GM12875 (cell line): ENCODE data around the gene DCAKD.

Source experiments
- H3K4me3 ChIP-seq: one replicate; pipeline ENCODE4 v1.5.1; 2011; ENCODE audit warnings: low read depth, low read length, control low read depth
- CTCF ChIP-seq: IDR thresholded peaks from 2 replicates; pipeline ENCODE4 v1.5.1; 2011; ENCODE audit warnings: low read depth, mild to moderate bottlenecking, control low read depth, inconsistent platforms, low read length, moderate library complexity, borderline replicate concordance; ENCODE audit not compliant: insufficient read depth

The DCAKD gene, protein sequence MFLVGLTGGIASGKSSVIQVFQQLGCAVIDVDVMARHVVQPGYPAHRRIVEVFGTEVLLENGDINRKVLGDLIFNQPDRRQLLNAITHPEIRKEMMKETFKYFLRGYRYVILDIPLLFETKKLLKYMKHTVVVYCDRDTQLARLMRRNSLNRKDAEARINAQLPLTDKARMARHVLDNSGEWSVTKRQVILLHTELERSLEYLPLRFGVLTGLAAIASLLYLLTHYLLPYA

DNA sequence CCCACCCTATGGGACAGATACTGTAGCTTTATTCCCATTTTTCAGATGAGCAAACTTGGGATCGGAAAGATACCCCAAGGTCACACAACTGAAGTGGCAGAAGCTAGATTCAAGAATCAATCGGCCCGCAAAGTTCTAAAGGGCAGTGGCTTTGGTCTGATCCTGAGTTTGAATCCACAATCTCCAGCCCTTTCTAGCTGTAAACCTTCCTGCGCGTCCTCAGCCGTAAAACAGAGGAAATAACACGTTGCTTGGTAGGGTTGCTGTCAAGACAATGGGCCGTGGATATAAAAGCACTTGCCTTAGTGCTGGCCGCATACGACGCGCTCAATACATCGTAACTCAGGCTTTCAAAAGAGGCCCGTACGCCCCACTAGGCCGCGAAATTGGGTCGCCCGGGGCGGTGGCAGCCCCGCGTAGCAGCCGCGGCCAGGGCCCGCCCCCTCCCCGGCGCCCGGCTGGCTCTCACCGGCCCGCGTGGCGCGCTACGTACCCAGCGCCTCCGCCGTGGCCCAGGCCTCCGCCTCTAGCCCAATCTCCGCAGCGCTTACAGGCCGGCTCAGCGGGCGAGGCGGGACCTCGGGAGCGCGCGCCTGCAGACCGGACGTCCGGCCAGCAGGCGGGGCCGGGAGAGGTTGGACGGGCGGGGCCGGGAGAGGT, at the start of gene DCAKD:
Gene DCAKD, minus strand, starts transcription at position 573 of the 660 bp plus-strand sequence. CDS start 16,747 bp downstream, outside the sequence.
- TF ChIP-seq CTCF = no peak
- H3K4me3 ChIP-seq = peak within 1 kb of the TSS; percentile 71

DNA sequence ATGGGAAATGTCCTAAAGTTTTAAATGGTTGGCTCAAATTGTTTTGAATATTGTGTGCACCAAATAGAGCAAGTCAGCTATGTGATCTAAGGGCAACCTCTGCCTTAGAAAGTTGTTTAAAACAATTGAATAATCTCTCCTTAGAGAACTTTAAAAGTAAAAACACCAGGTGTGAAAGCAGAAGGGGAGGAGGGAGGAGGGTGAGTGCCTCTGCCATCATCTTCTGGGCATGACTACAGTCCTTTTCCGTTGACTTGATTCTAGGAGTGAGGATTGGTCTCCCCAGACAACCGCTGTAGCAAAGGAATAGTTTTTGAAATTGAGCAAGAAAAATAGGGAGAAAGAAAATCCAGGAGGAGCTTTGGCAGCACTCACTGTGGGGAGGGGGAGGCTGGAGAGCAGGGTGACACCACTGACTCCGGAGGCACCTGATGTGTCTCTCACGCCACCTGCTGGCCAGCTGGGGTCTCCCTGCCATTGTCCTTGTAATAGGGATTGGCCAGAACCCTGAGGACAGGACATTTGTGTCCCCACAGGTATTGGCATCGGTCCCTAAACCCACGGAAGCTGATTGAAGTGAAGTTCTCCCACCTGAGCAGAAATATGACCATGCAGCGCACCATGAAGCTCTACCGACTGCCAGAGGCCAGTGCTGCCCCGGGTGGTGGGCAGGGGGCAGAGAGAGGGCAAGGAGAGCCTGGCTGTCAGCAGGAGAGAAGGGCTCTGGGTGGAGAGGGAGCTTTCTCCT, 47.6 kb upstream of the DCAKD start:
- no peak overlapping the region for H3K4me3 ChIP-seq
- peak; percentile 92 for TF ChIP-seq CTCF

- H3K4me3 ChIP-seq = no peak overlapping the region
- TF ChIP-seq CTCF = no peak
These were observed 46.8 kb upstream of the DCAKD start for GRCh38 chr17:45098081-45098868.

DNA sequence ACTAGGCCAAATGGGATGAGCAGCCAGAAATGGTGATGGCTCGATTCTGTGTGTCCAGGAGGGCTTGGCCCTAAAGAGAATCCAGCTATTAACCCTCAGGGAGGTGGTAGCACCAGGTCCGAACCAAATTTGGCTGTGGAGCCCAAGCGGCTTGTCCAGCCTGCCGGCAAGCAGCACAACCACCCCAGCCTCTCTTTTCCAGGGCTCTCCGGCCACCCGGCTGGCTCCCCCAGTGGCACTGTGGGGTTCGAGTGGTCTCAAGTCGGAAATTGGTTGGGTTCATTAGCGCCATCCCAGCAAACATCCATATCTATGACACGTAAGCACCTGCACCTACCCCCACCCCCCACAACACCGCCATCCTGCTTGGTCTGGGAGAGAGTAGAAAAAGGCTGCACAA, 45.5 kb upstream of the DCAKD start:
- TF ChIP-seq CTCF = no peak
- no peak overlapping the region for H3K4me3 ChIP-seq

- TF ChIP-seq CTCF = peak; percentile 42; the same call in 1 of the 2 replicates
- no peak overlapping the region for H3K4me3 ChIP-seq
These were observed 44.7 kb upstream of the DCAKD start for GRCh38 chr17:45096141-45096540.

DNA sequence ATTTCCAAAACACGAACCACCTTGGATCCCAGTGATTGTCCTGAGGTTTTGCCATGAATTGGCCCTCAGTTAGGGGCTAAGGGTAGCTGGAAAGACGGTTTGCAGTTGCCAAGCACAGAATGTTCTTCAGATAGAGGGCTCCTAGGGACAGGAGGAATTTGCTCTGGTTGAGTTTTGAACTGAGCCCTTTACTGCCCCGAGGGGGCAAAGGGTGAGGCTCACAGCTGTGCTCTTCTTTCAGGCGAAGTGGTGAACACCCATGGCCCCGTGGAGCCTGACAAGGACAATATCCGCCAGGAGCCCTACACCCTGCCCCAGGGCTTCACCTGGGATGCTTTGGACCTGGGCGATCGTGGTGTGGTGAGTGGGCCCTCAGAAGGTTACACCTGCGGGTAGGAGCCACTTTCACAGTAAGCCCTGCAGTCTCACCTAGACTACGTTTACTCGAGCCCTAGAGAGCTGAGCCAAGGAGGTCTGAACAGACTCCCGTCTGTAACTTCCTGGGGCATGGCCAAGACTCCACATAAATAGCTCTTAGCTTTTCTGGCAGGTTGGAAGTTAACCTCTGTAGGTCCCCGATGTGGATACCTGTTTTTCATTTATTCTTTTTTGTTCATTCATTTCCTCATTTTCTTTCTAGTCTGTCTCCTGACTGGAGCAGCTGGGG, 42.1 kb upstream of the DCAKD start:
- TF ChIP-seq CTCF = no peak
- no peak overlapping the region for H3K4me3 ChIP-seq
